Left lung (tissue), 10 donors: ENCODE measurements around the gene HIVEP1. TPM values are rescaled to one million over a fixed set of nuclear protein-coding genes. Genes with fewer than 3 reads are reported as not detected.

Experiments
- ATAC-seq: fragments of 200-7000 bp; cut with Tn5 transposase; one replicate; pipeline ENCODE4 v1.9.1; 2020; ENCODE audit warnings: moderate library complexity
- DNase-seq, 4 donors: peaks; one replicate each; pipeline ENCODE4 v3.0.0-alpha.2; 2013 to 2020
- H3K27ac ChIP-seq, 2 donors: fragments of 200-600 bp; sonication (generic) in 1 of 2; one replicate each; pipeline versions ENCODE4 v1.5.0 to v1.8.0; 2020 to 2021
- H3K27me3 ChIP-seq, 2 donors: fragments of 200-600 bp; sonication (generic) in 1 of 2; one replicate each; pipeline versions ENCODE4 v1.5.0 to v1.8.0; 2020 to 2021
- H3K36me3 ChIP-seq, 2 donors: fragments of 200-600 bp; sonication (generic) in 1 of 2; one replicate each; pipeline versions ENCODE4 v1.5.0 to v1.8.0; 2020 to 2021
- H3K4me1 ChIP-seq, 2 donors: fragments of 200-600 bp; one replicate each; pipeline ENCODE4 v1.8.0; 2021
- H3K4me3 ChIP-seq, 2 donors: fragments of 200-600 bp; sonication (generic) in 1 of 2; one replicate each; pipeline versions ENCODE4 v1.5.0 to v1.8.0; 2020 to 2021; ENCODE audit warnings: mild to moderate bottlenecking in 1 of 2
- H3K9me3 ChIP-seq, 2 donors: fragments of 200-600 bp; sonication (generic) in 1 of 2; one replicate each; pipeline versions ENCODE4 v1.5.0 to v1.8.0; 2020 to 2021
- intact Hi-C, 2 donors: fragments of 100-400 bp; cut with DNase I; formaldehyde crosslinking; loops; one replicate each; pipeline versions ENCODE4 v1.11.2 to v1.14.2; 2022
- polyA plus RNA-seq, 6 donors: library from polyadenylated mRNA; unstranded; fragments of 120-200 nt; gene quantifications; one replicate each; pipeline ENCODE4 v1.2.1, GENCODE V29; 2013; ENCODE audit not compliant: insufficient read length in 6 of 6
- total RNA-seq, 2 donors: library from RNA; stranded (reverse); fragmentation: NEBNext Ultra II Directional; extraction: Animal tissue kit (Norgen Biotek cat#: 25700); gene quantifications; one replicate each; pipeline ENCODE4 v1.2.1, GENCODE V29; 2021
- TF ChIP-seq, protein P1 (sequence below), 2 donors: fragments of 200-600 bp; sonication (generic) in 1 of 2; IDR thresholded peaks; one replicate each; pipeline versions ENCODE4 v1.5.0 to v1.8.0; 2021; ENCODE audit warnings: antibody characterized with exemption in 2 of 2
- donor health status: DM: no; HTN: yes; CAD: no.
- donor health status: DM: no; HTN: no; CAD: no.

HIVEP1 gene
- total and polyA plus RNA-seq, 8 donors = 24.1 to 35.9 (median 29.0) TPM

DNA sequence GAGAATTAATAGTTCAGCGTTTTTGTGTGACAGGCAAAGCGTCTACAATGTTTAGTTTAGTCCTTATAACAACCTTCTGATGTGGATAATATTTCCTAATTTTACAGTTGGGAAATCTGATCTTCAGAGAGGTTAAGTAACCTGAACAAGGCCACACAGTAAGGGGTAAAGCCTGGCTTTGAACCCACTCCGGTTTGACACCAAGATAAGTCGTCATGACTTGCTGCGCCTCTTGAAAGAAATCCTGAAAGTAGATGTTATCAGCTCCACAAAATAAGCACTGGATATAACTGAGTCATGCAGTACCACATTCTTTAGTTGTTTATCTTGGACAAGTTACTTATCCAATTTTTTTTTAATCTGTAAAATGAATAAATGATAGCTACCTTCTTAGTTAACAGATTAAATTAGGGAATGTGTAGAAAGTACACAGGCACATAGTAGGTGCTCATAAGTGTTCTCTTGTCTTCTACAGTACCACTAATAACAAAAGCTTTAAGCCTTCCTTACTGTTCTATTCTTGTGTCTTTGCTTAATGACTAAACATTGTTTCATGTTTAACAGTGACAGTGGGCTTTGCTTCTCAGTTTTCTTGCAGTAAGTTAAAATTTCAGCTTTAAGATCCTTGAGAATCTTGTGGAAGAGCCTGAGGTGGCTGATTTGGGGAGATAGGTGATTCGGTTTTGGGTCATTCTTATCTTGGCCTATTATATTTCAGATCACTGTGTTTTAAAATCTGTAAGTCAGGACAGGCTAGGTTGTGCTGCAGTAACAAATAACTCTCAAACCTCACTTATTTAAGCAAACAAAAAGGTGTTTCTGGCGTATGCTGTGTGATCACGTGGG, 2.1 kb downstream of the HIVEP1 start:
- Histone ChIP-seq H3K4me3 (peak overlapping the region in 1 of 2 donors; percentile 70), H3K27ac (peak overlapping the region; percentile 97 to 98), H3K9me3 (no peaks in the 10 kb centered on the region), H3K27me3 (no peaks in the 10 kb centered on the region), H3K36me3 (peaks cover 0 to 34% of the 10 kb centered on the region in 2 donors), H3K4me1 (peaks cover 5 to 31% of the 10 kb centered on the region in 2 donors)
- intact Hi-C loops = no loop called here
- TF ChIP-seq, protein P1, sequence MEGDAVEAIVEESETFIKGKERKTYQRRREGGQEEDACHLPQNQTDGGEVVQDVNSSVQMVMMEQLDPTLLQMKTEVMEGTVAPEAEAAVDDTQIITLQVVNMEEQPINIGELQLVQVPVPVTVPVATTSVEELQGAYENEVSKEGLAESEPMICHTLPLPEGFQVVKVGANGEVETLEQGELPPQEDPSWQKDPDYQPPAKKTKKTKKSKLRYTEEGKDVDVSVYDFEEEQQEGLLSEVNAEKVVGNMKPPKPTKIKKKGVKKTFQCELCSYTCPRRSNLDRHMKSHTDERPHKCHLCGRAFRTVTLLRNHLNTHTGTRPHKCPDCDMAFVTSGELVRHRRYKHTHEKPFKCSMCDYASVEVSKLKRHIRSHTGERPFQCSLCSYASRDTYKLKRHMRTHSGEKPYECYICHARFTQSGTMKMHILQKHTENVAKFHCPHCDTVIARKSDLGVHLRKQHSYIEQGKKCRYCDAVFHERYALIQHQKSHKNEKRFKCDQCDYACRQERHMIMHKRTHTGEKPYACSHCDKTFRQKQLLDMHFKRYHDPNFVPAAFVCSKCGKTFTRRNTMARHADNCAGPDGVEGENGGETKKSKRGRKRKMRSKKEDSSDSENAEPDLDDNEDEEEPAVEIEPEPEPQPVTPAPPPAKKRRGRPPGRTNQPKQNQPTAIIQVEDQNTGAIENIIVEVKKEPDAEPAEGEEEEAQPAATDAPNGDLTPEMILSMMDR (IDR thresholded peaks at IDR 0.05) = no peak
- DNase-seq = no peak
- ATAC-seq = no peak

DNA sequence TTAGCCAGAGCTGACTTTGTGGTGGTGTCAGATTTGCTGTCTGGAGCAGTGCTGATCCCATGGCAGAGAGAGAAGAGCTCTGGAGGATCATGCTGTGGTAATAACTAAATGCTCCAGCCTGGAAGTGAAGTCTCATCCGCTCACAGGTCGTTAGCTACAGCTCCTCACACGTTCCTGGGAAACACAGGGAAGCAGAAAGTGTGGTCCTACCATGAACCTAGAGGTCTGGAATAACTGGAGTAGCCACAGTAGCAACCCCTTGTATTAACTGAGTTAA, 2.7 kb downstream of the HIVEP1 start:
- intact Hi-C loops = no loop called here
- DNase-seq = no peak
- Histone ChIP-seq H3K4me1 (peaks cover 4 to 25% of the 10 kb centered on the region in 2 donors), H3K36me3 (peaks cover 0 to 38% of the 10 kb centered on the region in 2 donors), H3K4me3 (no peak overlapping the region), H3K9me3 (no peaks in the 10 kb centered on the region), H3K27me3 (no peaks in the 10 kb centered on the region), H3K27ac (peak overlapping the region in 1 of 2 donors; percentile 8)
- TF ChIP-seq, protein P1 (IDR thresholded peaks at IDR 0.05) = no peak
- no peak for ATAC-seq

DNA sequence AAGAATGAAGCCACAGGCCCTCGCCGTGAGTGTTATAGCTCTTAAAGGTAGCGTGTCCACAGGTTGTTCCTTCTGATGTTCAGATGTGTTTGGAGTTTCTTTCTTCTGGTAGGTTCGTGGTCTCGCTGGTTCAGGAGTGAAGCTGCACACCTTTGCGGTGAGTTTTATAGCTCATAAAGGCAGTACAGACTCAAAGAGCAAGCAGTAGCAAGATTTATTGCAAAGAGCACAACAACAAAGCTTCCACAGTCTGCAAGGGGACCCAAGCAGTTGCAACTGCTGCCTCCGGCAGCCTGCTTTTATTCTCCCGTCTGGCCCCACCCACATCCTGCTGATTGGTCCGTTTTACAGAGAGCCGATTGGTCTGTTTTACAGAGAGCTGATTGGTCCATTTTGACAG, 5.2 kb downstream of the HIVEP1 start:
- H3K36me3 ChIP-seq = peaks cover 0 to 55% of the 10 kb centered on the region in 2 donors
- ATAC-seq (no peak), DNase-seq (no peak)
- TF ChIP-seq, protein P1 (IDR thresholded peaks at IDR 0.05) = no peak
- intact Hi-C loops = no loop called here
- peaks cover 0 to 17% of the 10 kb centered on the region in 2 donors for H3K4me1 ChIP-seq
- H3K27me3 ChIP-seq = no peaks in the 10 kb centered on the region
- H3K9me3 ChIP-seq = no peaks in the 10 kb centered on the region
- no peak overlapping the region for H3K27ac ChIP-seq
- H3K4me3 ChIP-seq = no peak overlapping the region

DNA sequence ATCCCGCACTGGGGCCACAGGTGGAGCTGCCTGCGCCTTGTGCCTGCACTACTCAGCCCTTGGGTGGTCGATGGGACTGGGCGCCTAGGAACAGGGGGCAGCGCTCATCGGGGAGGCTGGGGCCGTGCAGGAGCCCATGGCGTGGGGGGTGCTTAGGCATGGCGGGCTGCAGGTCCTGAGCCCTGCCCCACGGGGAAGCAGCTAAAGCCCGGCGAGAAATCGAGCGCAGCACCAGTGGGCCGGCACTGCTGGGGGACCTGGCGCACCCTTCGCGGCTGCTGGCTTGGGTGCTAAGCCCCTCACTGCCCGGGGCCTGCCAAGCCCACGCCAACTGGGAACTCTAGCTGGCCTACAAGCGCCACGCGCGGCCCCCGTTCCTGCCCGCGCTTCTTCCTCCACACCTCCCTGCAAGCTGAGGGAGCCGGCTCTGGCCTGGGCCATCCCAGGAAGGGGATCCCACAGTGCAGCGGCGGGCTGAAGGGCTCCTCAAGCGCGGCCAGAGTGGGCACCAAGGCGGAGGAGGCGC, 5.8 kb downstream of the HIVEP1 start:
- intact Hi-C loops = no loop called here
- H3K36me3 ChIP-seq = peaks cover 0 to 55% of the 10 kb centered on the region in 2 donors
- H3K4me1 ChIP-seq = peaks cover 0 to 16% of the 10 kb centered on the region in 2 donors
- H3K27me3 ChIP-seq = no peaks in the 10 kb centered on the region
- no peak overlapping the region for H3K27ac ChIP-seq
- no peaks in the 10 kb centered on the region for H3K9me3 ChIP-seq
- no peak for ATAC-seq
- no peak overlapping the region for H3K4me3 ChIP-seq
- TF ChIP-seq, protein P1 (IDR thresholded peaks at IDR 0.05) = no peak
- no peak for DNase-seq

DNA sequence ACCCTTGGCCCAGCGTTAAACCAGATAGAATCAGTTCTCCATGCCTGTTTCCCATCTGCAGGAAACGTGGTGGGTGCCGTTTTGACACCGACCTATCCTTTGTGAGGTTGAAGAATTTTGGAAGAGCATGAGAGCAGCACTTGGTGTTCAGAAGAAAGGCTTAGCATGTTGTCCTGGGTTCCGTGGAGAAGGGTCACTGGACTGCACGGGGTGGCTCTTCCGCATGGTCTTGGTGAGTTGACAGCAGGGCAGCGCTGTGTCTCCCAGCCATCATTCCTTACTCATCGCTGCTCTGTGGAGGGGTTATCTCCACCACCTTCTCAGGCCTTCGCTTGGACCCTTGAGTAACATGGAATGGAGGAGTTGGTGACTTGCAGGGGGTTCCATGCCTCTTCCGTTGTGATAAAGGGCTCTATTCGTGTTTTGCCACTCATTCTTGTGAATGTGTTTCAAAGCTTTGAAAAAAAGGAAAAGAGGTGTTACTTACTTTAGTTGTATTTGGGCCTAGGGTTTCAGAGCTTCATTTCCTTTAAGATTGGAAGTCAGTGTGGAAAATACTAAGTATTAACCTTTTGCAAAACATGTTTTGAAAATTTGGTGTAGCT, 8.2 kb downstream of the HIVEP1 start:
- TF ChIP-seq, protein P1 (IDR thresholded peaks at IDR 0.05) = no peak
- Histone ChIP-seq H3K27me3 (no peaks in the 10 kb centered on the region), H3K4me3 (no peak overlapping the region), H3K27ac (no peak overlapping the region), H3K9me3 (no peaks in the 10 kb centered on the region), H3K36me3 (peaks cover 0 to 55% of the 10 kb centered on the region in 2 donors), H3K4me1 (peaks cover 0 to 4% of the 10 kb centered on the region in 2 donors)
- intact Hi-C loops = no loop called here
- ATAC-seq (no peak), DNase-seq (no peak)
